IPS-18a (cell line): Measurements from ENCODE around the gene EEF1E1.

ENCODE experiments used
- H3K27ac ChIP-seq: one replicate; pipeline ENCODE4 v1.5.1; 2013; ENCODE audit warnings: low read length
- H3K27me3 ChIP-seq: one replicate; pipeline ENCODE4 v1.6.1; 2013; ENCODE audit warnings: mild to moderate bottlenecking, low read length; ENCODE audit not compliant: control insufficient read depth, insufficient read depth
- H3K36me3 ChIP-seq: one replicate; pipeline ENCODE4 v1.6.1; 2013; ENCODE audit warnings: low read depth, low read length; ENCODE audit not compliant: control insufficient read depth
- H3K4me1 ChIP-seq: one replicate; pipeline ENCODE4 v1.6.1; 2013; ENCODE audit warnings: low read depth, low read length; ENCODE audit not compliant: control insufficient read depth
- H3K4me3 ChIP-seq: one replicate; pipeline ENCODE4 v1.5.1; 2013; ENCODE audit warnings: low read length
- H3K9ac ChIP-seq: one replicate; pipeline ENCODE4 v1.6.1; 2013; ENCODE audit warnings: mild to moderate bottlenecking, low read length, moderate library complexity
- H3K9me3 ChIP-seq: one replicate; pipeline ENCODE4 v1.6.1; 2013; ENCODE audit warnings: low read depth, low read length; ENCODE audit not compliant: control insufficient read depth

EEF1E1 gene

GRCh38 chr6:8087870-8088754, 14.2 kb downstream of the EEF1E1 start:
- peaks cover 77% of the 10 kb centered on the region for H3K36me3 ChIP-seq
- H3K4me3 ChIP-seq = no peak overlapping the region
- no peak overlapping the region for H3K9ac ChIP-seq

GRCh38 chr6:8086755-8087306, 15.5 kb downstream of the EEF1E1 start:
- Histone ChIP-seq H3K27me3 (no peaks in the 10 kb centered on the region), H3K4me3 (no peak overlapping the region), H3K36me3 (peaks cover 70% of the 10 kb centered on the region), H3K27ac (no peak overlapping the region), H3K9me3 (no peaks in the 10 kb centered on the region), H3K9ac (no peak overlapping the region), H3K4me1 (no peaks in the 10 kb centered on the region)

More at GRCh38 chr6:8087870-8088754, 14.2 kb downstream of the EEF1E1 start:
- no peaks in the 10 kb centered on the region for H3K9me3 ChIP-seq
- H3K27me3 ChIP-seq = no peaks in the 10 kb centered on the region
- no peak overlapping the region for H3K27ac ChIP-seq
- no peaks in the 10 kb centered on the region for H3K4me1 ChIP-seq

- H3K27ac ChIP-seq = no peak overlapping the region
- H3K27me3 ChIP-seq = no peaks in the 10 kb centered on the region
- H3K36me3 ChIP-seq = peaks cover 63% of the 10 kb centered on the region
- H3K4me1 ChIP-seq = no peaks in the 10 kb centered on the region
- no peaks in the 10 kb centered on the region for H3K9me3 ChIP-seq
- H3K9ac ChIP-seq = no peak overlapping the region
- no peak overlapping the region for H3K4me3 ChIP-seq
Measured at GRCh38 chr6:8085053-8085511, 17.3 kb downstream of the EEF1E1 start.

- H3K36me3 ChIP-seq = peaks cover 64% of the 10 kb centered on the region
Measured at GRCh38 chr6:8084586-8084985, 17.8 kb downstream of the EEF1E1 start.

GRCh38 chr6:8082954-8083858, 19.1 kb downstream of the EEF1E1 start:
- Histone ChIP-seq H3K4me1 (no peaks in the 10 kb centered on the region), H3K9ac (no peak overlapping the region), H3K4me3 (no peak overlapping the region), H3K36me3 (peaks cover 55% of the 10 kb centered on the region), H3K27ac (no peak overlapping the region), H3K27me3 (no peaks in the 10 kb centered on the region), H3K9me3 (no peaks in the 10 kb centered on the region)

More at GRCh38 chr6:8084586-8084985, 17.8 kb downstream of the EEF1E1 start:
- Histone ChIP-seq H3K27me3 (no peaks in the 10 kb centered on the region), H3K9me3 (no peaks in the 10 kb centered on the region), H3K9ac (no peak overlapping the region), H3K4me3 (no peak overlapping the region), H3K4me1 (no peaks in the 10 kb centered on the region), H3K27ac (no peak overlapping the region)

GRCh38 chr6:8082572-8082953, 19.8 kb downstream of the EEF1E1 start:
- Histone ChIP-seq H3K36me3 (peaks cover 51% of the 10 kb centered on the region), H3K27me3 (no peaks in the 10 kb centered on the region), H3K9ac (no peak overlapping the region), H3K9me3 (no peaks in the 10 kb centered on the region), H3K27ac (no peak overlapping the region), H3K4me3 (no peak overlapping the region), H3K4me1 (no peaks in the 10 kb centered on the region)

- H3K27me3 ChIP-seq = no peaks in the 10 kb centered on the region
- no peak overlapping the region for H3K27ac ChIP-seq
- peaks cover 35% of the 10 kb centered on the region for H3K36me3 ChIP-seq
- no peaks in the 10 kb centered on the region for H3K4me1 ChIP-seq
- H3K9me3 ChIP-seq = no peaks in the 10 kb centered on the region
- H3K9ac ChIP-seq = no peak overlapping the region
- H3K4me3 ChIP-seq = no peak overlapping the region
Measured at GRCh38 chr6:8080362-8081151, 21.8 kb downstream of the EEF1E1 start.

GRCh38 chr6:8079126-8079525, 23.2 kb downstream of the EEF1E1 start:
- H3K27ac ChIP-seq = no peak overlapping the region
- no peaks in the 10 kb centered on the region for H3K9me3 ChIP-seq
- H3K4me1 ChIP-seq = no peaks in the 10 kb centered on the region
- no peak overlapping the region for H3K4me3 ChIP-seq
- no peaks in the 10 kb centered on the region for H3K27me3 ChIP-seq
- peaks cover 30% of the 10 kb centered on the region for H3K36me3 ChIP-seq
- no peak overlapping the region for H3K9ac ChIP-seq

- no peaks in the 10 kb centered on the region for H3K9me3 ChIP-seq
- H3K36me3 ChIP-seq = peaks cover 19% of the 10 kb centered on the region
- H3K27me3 ChIP-seq = no peaks in the 10 kb centered on the region
- H3K27ac ChIP-seq = no peak overlapping the region
- H3K4me3 ChIP-seq = no peak overlapping the region
- no peaks in the 10 kb centered on the region for H3K4me1 ChIP-seq
- no peak overlapping the region for H3K9ac ChIP-seq
Measured at GRCh38 chr6:8077991-8078390, 24.4 kb downstream of the EEF1E1 start.

GRCh38 chr6:8075704-8076103, 26.6 kb downstream of the EEF1E1 start:
- no peak overlapping the region for H3K4me3 ChIP-seq
- H3K27ac ChIP-seq = no peak overlapping the region
- H3K36me3 ChIP-seq = peaks cover 16% of the 10 kb centered on the region
- H3K9ac ChIP-seq = no peak overlapping the region
- H3K9me3 ChIP-seq = no peaks in the 10 kb centered on the region
- H3K27me3 ChIP-seq = no peaks in the 10 kb centered on the region
- H3K4me1 ChIP-seq = no peaks in the 10 kb centered on the region

GRCh38 chr6:8075185-8075584, 27.2 kb downstream of the EEF1E1 start:
- peaks cover 11% of the 10 kb centered on the region for H3K36me3 ChIP-seq
- H3K4me1 ChIP-seq = no peaks in the 10 kb centered on the region
- H3K9me3 ChIP-seq = no peaks in the 10 kb centered on the region
- H3K27ac ChIP-seq = no peak overlapping the region
- no peaks in the 10 kb centered on the region for H3K27me3 ChIP-seq
- H3K4me3 ChIP-seq = no peak overlapping the region
- no peak overlapping the region for H3K9ac ChIP-seq
